ENCODE measurements around the gene REEP5. TPM values are rescaled to one million over a fixed set of nuclear protein-coding genes. Genes with fewer than 3 reads are reported as not detected.

Gene REEP5
- polyA plus RNA-seq = 16.7 and 78.9 TPM in 2 replicates

DNA sequence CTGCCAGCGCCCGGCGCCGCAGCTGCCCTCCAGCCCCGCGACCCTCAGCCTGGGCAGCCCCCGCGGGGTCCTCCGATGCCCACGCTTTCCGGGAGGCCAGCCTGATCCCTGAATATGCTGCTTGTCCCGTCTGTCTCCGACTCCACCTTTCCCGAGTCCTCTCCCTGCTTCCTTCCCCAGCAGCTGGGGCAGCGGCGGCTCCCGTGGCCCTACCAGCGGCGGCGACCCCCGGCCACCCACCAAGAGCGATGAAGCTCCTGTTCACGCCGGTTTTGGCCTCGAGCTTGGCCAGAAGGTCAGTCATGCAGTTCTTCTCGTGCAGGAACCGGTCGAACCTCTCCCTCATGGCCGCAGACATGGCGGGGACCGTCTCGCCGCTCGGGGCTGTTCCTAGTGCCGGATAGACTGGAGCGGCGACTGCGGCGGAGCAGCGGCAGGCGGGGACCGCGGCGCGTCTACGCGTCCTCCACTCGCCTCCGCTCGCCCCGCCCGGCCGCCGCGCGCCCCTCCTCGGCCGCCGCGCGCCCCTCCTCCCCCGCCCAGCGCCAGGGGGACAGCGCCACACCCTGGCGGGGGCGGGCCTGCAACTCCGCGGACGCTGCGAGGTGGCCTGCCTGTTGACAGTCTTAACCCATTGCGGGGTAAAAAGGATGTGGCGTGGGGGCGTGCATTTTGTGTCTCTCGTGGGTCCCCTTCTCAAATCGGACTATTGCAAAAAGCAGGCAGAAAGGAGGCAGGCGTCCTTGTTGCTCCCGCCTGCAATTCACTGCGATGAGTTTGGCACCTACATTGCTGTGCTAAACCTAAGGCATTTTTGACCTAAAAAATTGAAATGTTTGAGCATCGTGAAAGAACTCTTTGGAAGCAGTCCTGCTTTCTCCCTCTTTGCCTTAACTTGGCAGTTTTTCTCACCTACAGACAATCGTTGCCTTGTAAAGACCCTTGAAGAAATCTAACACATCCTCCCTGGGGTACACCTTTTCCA, at the start of gene REEP5:
TSS of gene REEP5 (minus strand) at position 395 of the 985 bp plus-strand sequence. CDS start at position 358, 37 bp downstream.

DNA sequence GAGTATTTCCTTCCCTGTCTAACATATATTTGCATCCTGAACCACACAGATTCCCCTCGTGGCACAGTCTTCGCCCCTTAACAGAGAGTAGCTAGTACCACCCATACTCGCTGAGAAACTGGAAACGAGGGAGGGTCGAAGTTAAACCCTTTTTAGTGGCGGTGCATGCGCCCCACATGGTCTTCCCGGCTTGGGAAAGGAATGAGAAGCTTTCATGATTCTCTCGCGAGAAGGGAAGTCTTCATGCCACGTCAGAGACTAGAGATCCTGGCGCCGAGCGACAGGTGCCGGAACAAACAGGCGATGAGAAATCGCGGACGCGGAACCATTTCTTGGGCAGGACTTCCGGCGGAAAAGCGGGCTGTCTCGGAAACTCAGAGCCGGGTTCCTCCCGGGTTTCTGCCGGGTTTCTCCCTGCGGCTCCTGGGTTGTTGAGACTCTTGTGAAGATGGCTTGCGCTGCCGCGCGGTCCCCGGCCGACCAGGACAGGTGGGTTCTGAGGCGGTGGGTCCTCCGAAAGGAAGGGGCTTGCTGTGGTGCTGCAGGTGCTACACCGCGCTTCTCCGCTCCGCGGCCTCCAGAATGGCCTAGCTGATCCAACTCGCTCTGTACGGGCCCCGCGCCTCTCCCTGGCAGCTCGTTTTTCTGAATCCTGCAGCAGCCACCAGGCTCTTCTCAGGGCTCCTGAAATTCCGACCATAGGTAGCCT, 60.9 kb downstream of the REEP5 start, which contains the start of gene SRP19:
TSS of gene SRP19 (plus strand) at position 359 of the 709 bp plus-strand sequence. CDS start at position 449, 90 bp downstream.

Other genes with a start within 250 kb of the REEP5 start
- 68.3 and 69.8 TPM in 2 replicates for gene APC, start 184.3 kb downstream of the REEP5 start, polyA plus RNA-seq
- gene SRP19, start 60.9 kb downstream of the REEP5 start, polyA plus RNA-seq = 94.4 and 142 TPM in 2 replicates
- 13.6 and 30.8 TPM in 2 replicates for gene DCP2, start 54.6 kb upstream of the REEP5 start, polyA plus RNA-seq

Data from Purkinje cell (primary cell).